SKM-1 treated with dmso at 0.1 percent for 144 hours (cell line): ENCODE results near the gene TRIM75.
"Not testable (repeated sequence)": the region's sequence is repeated elsewhere in the genome, so short reads cannot be mapped to it uniquely, and the experiment has no call there.

Experiments
- DNase-seq: peaks from one replicate; lab custom pipeline; 2025; ENCODE audit not compliant: unreplicated experiment; lab: John Stamatoyannopoulos, UW

Gene TRIM75

DNA sequence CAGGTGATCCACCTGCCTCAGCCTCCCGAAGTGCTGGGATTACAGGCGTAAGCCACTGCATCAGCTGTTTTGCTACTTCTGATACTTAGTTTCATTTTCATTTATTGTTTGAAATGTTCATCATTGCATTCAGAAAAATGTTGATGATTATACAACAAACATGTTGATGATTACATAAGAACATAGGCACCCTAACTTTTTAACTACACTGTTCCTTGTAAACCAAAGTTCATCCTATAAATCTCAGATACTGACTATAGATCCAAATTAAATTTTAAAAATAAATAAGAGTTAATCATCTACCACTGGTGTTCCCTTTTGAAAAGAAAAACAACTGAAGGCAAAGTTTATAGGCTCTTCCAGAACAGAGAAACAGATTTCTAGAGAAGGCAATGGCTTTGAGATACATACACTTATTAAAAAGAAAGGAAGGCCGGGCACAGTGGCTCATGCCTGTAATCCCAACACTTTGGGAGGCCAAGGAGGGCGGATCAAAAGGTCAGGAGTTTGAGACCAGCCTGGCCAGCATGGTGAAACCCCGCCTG lies 23.4 kb downstream of the TRIM75 start:
- DNase-seq, result no peak

DNA sequence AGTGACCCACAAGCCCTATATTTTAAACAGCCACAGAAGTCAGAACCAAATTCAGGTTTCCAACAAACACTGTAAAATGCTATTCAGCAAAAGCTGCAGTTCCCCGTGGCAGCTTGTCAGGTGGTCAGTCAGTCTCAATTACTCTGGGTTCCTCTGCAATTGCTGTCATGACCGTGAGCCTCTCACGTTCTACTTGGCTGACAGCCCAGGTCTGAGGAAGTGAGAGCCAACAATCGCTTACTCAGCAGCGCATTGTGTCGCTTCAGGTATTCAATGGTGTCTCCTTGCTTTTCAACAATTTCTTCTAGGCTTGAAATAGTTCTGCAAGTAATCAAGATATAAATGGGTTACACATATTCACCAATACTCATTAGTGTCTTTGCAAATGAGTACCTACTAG lies 25.8 kb downstream of the TRIM75 start:
- DNase-seq, result no peak

DNA sequence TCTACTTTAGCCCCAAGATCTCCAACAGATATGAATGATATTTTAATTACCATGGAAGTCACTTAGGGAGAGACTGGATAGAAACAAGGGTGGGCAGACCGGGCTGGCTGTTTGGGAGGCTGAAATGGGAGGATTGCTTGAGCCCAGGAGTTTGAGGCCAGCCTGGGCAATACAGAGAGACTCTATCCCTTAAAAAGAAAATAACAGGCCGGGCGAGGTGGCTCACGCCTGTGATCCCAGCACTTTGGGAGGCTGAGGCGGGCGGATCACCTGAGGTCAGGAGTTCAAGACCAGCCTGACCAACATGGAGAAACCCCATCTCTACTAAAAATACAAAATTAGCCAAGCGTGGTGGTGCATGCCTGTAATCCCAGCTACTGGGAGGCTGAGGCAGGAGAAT lies 31.1 kb downstream of the TRIM75 start:
- DNase-seq, result not testable (repeated sequence)

DNA sequence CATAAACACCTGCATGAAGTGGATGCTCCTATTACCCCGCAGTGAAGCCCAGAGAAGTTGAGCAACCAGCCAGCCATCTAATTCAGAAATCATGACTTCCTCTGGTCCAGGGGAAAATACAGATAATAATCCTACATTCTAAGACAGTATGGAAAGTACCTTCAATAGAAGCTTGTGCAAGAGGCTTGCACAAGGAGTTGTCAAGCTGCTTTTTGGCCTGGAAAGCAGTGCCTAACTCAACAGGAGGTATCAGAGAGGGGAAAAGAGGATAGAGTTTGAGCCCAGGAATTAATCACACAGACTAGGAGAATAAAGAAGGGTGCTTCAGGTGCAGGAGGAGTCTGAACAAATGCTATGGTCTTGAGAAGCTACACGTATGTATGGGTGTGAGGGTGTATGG lies 32.3 kb downstream of the TRIM75 start:
- no peak for DNase-seq

DNA sequence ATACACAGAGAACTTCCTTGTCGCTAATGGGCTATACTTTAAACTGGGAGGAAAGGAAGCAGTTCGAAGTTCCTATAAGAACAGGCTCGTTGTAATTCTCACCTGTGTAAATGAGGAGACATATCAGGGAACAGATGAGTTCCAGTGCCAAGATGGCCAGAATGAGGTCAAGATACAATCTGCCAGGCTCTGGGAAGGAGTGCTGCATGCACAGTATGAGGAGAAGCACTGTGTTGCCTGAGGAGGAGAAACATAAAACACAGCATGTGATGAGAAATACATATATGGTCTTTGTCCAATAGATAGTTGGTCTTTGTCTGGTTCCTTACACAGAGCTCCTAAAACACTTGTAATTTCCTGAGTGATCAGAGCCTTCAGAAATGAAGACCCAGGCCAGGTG lies 34.7 kb downstream of the TRIM75 start:
- no peak for DNase-seq

DNA sequence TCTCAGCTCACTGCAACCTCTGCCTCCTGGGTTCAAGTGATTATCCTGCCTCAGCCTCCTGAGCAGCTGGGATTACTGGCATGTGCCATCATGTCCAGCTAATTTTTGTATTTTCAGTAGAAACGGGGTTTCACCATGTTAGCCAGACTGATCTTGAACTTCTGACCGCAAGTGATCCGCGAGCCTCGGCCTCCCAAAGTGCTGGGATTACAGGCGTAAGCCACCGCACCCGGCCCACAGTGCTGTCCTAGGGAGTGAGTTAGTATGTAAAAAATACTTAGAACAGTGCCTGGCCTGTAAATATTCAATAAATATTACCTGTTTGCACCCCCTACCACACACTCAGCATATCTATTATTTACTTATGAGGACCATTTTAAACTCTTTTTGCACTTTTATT lies 38.5 kb downstream of the TRIM75 start:
- DNase-seq, result not testable (repeated sequence)

DNA sequence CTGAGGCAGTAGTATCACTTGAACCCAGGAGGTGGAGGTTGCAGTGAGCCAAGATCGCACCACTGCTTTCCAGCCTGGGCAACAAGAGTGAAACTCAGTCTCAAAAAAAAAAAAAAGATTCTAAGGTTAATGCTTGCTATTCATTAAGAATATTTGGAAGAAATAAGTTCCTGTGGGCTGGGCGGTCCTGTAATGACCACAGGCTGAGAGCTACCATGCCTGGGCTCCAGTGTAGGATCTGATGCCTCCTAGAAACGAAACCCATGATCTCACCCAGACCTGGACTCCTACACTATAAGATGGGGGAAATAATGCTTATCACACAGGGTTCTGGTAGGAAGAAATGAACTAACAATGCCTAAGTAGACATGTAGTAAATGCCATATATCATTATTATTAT lies 41.2 kb downstream of the TRIM75 start:
- no peak for DNase-seq

DNA sequence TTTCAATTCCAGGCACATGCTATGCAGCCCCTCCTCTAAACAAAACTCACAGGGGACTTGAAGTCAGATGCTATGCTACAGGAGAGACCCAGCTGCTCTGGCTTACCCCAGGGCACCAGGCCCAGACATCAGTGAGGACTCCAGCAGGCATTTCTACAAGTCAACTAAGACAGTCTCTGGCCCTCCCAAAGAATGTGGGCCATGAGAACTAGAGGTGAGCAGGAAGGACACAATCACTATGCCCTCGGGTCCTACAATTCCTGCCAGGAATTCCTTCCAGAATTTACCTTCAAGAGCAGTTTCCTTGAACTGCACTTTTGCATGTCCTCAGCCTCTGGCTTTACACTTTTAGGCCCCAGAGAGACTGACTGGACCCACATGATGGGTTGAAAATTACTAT lies 41.6 kb downstream of the TRIM75 start:
- DNase-seq, result no peak

DNA sequence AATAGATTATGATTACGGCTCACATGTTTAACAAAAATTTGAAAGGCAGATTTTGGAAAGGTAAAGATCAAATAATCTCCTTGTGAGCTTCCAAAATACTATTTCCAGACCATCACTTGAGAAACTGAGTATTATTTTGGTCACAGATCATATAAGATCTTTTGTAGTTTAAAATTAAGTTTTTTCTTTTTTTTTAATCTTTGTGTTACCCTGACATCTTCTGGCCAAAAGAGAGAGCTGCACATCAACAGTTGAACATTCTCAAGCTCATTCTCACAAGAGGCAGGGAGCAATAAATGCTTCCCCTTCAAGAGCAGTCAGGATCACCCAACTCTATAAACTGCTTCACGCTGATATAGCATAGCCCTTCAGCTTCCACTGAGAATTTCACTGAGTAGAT lies 43.1 kb downstream of the TRIM75 start:
- peak; percentile 23 for DNase-seq

DNA sequence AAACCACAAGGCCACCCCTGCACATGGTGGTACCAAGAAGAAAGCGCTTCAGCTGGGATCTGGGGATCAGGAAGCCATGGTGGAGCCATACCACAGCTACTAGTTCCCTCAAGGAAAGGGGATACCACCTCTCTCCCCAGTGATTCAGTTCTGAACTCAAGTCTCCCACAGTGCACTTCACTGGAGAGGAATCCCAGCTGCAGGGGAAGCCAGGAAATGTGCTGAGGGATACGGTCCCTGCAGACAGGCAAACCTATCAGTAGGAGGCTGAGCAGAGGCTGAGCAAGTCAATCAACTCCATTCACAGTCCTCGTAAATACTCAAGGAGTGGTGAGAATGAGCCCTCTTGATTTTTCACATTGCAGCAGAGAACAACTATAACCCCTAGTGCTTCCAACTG lies 48.0 kb downstream of the TRIM75 start:
- DNase-seq, result no peak

DNA sequence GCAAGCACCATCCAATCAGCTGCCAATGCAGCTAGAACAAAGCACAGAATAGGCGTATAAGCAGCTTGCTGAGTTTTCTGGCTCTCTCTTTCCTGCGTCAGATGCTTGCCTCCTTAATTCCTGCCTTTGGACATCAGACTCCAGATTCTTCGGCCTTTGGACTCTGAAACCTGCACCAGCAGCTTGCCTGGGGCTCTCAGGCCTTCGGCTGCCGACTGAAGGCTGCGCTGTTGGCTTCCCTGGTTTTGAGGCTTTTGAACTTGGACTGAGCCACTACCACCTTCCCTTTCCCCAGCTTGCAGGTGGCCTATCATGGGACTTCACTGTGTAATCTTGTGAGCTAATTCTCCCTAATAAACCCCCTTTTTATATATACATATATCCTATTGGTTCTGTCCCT lies 52.9 kb downstream of the TRIM75 start:
- DNase-seq, result no peak
